A549 (cell line): ENCODE measurements around the gene TFDP2.

Source experiments
- CEBPB ChIP-seq, 2 experiments: fragments of >200 bp in 1 of 2; sonication (Bioruptor Twin) in 1 of 2; formaldehyde crosslinking in 1 of 2; IDR thresholded peaks; 2 replicates each; pipeline ENCODE4 v1.6.1; 2012 to 2016
- FOXS1 ChIP-seq: fragments of 250-450 bp; sonication (Bioruptor Pico); IDR thresholded peaks from 2 replicates; pipeline ENCODE4 v1.5.0; 2020; ENCODE audit warnings: mild to moderate bottlenecking, moderate library complexity
- MAZ ChIP-seq: fragments of 150-350 bp; IDR thresholded peaks from 2 replicates; pipeline ENCODE4 v1.6.1; 2014; ENCODE audit warnings: antibody characterized with exemption, low read depth, low read length, borderline replicate concordance
- POLR2A ChIP-seq: IDR thresholded peaks from 2 replicates; pipeline ENCODE4 v1.6.1; 2012; ENCODE audit warnings: mild to moderate bottlenecking, low read length
- POLR2AphosphoS2 ChIP-seq: conservative IDR thresholded peaks from 2 replicates; pipeline ENCODE4 v1.6.1; 2012; ENCODE audit warnings: low read length, improper control_type of control experiment, inconsistent platforms
- RAD21 ChIP-seq, 2 experiments: fragments of >200 bp in 1 of 2; sonication (Bioruptor Twin) in 1 of 2; formaldehyde crosslinking in 1 of 2; IDR thresholded peaks in 1 of 2; conservative IDR thresholded peaks in 1 of 2; 2 replicates in 1 of 2; 3 replicates in 1 of 2; pipeline ENCODE4 v1.6.1; 2012 to 2018; ENCODE audit warnings: inconsistent platforms in 1 of 2
- SREBF2 ChIP-seq: fragments of 450-650 bp; IDR thresholded peaks from 2 replicates; pipeline ENCODE4 v1.6.1; 2014; ENCODE audit warnings: mild to moderate bottlenecking, moderate library complexity
- ZFP36 ChIP-seq: fragments of 450-650 bp; IDR thresholded peaks from 2 replicates; pipeline ENCODE4 v1.6.1; 2014; ENCODE audit warnings: borderline replicate concordance; ENCODE audit not compliant: partially characterized antibody
- TF ChIP-seq, protein P1 (sequence below): fragments of >200 bp; sonication (Bioruptor Twin); formaldehyde crosslinking; IDR thresholded peaks from 3 replicates; pipeline ENCODE4 v1.5.1; 2016
- TF ChIP-seq, protein P2 (sequence below): fragments of 450-650 bp; IDR thresholded peaks from 2 replicates; pipeline ENCODE4 v1.6.1; 2014; ENCODE audit warnings: antibody characterized with exemption

GRCh38 chr3:141940194-141940776, 209.1 kb downstream of the TFDP2 start:
- no peak for TF ChIP-seq SREBF2
- TF ChIP-seq FOXS1 (CRISPR knock-in tag): no peak
- TF ChIP-seq, protein P1, sequence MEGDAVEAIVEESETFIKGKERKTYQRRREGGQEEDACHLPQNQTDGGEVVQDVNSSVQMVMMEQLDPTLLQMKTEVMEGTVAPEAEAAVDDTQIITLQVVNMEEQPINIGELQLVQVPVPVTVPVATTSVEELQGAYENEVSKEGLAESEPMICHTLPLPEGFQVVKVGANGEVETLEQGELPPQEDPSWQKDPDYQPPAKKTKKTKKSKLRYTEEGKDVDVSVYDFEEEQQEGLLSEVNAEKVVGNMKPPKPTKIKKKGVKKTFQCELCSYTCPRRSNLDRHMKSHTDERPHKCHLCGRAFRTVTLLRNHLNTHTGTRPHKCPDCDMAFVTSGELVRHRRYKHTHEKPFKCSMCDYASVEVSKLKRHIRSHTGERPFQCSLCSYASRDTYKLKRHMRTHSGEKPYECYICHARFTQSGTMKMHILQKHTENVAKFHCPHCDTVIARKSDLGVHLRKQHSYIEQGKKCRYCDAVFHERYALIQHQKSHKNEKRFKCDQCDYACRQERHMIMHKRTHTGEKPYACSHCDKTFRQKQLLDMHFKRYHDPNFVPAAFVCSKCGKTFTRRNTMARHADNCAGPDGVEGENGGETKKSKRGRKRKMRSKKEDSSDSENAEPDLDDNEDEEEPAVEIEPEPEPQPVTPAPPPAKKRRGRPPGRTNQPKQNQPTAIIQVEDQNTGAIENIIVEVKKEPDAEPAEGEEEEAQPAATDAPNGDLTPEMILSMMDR: no peak
- TF ChIP-seq CEBPB (IDR thresholded peaks at IDR 0.05): no peak
- TF ChIP-seq, protein P2, sequence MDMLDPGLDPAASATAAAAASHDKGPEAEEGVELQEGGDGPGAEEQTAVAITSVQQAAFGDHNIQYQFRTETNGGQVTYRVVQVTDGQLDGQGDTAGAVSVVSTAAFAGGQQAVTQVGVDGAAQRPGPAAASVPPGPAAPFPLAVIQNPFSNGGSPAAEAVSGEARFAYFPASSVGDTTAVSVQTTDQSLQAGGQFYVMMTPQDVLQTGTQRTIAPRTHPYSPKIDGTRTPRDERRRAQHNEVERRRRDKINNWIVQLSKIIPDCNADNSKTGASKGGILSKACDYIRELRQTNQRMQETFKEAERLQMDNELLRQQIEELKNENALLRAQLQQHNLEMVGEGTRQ: no peak
- TF ChIP-seq POLR2A: no peak
- TF ChIP-seq POLR2AphosphoS2: no peak
- TF ChIP-seq ZFP36: no peak
- TF ChIP-seq MAZ: no peak
- no peak for TF ChIP-seq RAD21 (conservative IDR thresholded peaks at IDR 0.05 in 1 of 2, IDR thresholded peaks at IDR 0.05 in 1 of 2)
